Measurements from ENCODE around the gene HEXIM2. TPM values are rescaled to one million over a fixed set of nuclear protein-coding genes. Genes with fewer than 3 reads are reported as not detected.

Gene HEXIM2
- total RNA-seq, 1 experiment from 2014 or later: 13.5 TPM

GRCh38 chr17:45145035-45145389 is 16.7 kb upstream of the HEXIM2 start (continued):
- TF ChIP-seq ZBTB33 (IDR thresholded peaks at IDR 0.05; ENCODE audit: extremely low read depth, insufficient replicate concordance, low read length) (no peak), MAX (IDR thresholded peaks at IDR 0.05) (no peak), SP1 (IDR thresholded peaks at IDR 0.05; ENCODE audit: low read depth) (no peak), ATF3 (IDR thresholded peaks at IDR 0.05) (no peak), FOSL1 (IDR thresholded peaks at IDR 0.05; ENCODE audit: low read depth) (no peak), TCF7L2 (IDR thresholded peaks at IDR 0.05; ENCODE audit: borderline replicate concordance, extremely low read depth, insufficient read depth, insufficient read length) (no peak), SIN3A (IDR thresholded peaks at IDR 0.05; ENCODE audit: low read depth) (no peak), CTCF (IDR thresholded peaks at IDR 0.05 in 2 of 3, conservative IDR thresholded peaks at IDR 0.05 in 1 of 3; ENCODE audit: borderline replicate concordance in 1 of 3, insufficient read depth in 1 of 3, low read depth in 2 of 3, low read length in 2 of 3) (no peak), ZNF274 (IDR thresholded peaks at IDR 0.05; ENCODE audit: low read depth, low read length) (no peak), SRF (IDR thresholded peaks at IDR 0.05; ENCODE audit: low read depth) (no peak), RAD21 (IDR thresholded peaks at IDR 0.05; ENCODE audit: low read depth) (no peak)

Data from HCT116 (cell line).